Neural cell (in vitro differentiated cells): Measurements from ENCODE around the gene CASP2.

Source experiments
- CTCF ChIP-seq: fragments of 450-650 bp; IDR thresholded peaks from 2 replicates; pipeline ENCODE4 v1.5.1; 2014; ENCODE audit warnings: antibody characterized with exemption, mild to moderate bottlenecking, moderate library complexity; ENCODE audit not compliant: poor library complexity, severe bottlenecking
- EZH2 ChIP-seq: fragments of 200-600, 300-800 bp; shearing (Covaris generic), sonication (generic); IDR thresholded peaks from 2 replicates; pipeline ENCODE4 v1.6.1; 2014; ENCODE audit warnings: antibody characterized with exemption, low read length, borderline replicate concordance, mild to moderate bottlenecking; ENCODE audit not compliant: insufficient read depth, poor library complexity, severe bottlenecking
- MXI1 ChIP-seq: fragments of 450-650 bp; conservative IDR thresholded peaks from 2 replicates; pipeline ENCODE4 v1.6.1; 2014; ENCODE audit warnings: antibody characterized with exemption, mild to moderate bottlenecking; ENCODE audit not compliant: poor library complexity, severe bottlenecking
- POLR2AphosphoS5 ChIP-seq: IDR thresholded peaks from 2 replicates; pipeline ENCODE4 v1.6.1; 2012
- RAD21 ChIP-seq: fragments of 450-650 bp; conservative IDR thresholded peaks from 2 replicates; pipeline ENCODE4 v1.6.1; 2014; ENCODE audit warnings: antibody characterized with exemption, mild to moderate bottlenecking, moderate library complexity
- REST ChIP-seq: IDR thresholded peaks from 2 replicates; pipeline ENCODE4 v1.6.1; 2012; ENCODE audit warnings: borderline replicate concordance

GRCh38 chr7:143261901-143262300 lies 26.2 kb upstream of the CASP2 start:
- TF ChIP-seq MXI1 (no peak), POLR2AphosphoS5 (no peak), CTCF (no peak), RAD21 (no peak), REST (no peak), EZH2 (no peak)
